Hepatic stellate cell (primary cell): ENCODE results near the gene CARMIL1.
A peak's percentile ranks its signal among the peaks of the same experiment; 100 is the strongest.

Source experiments
- DNase-seq: peaks from one replicate; pipeline ENCODE4 v3.0.0; 2011; ENCODE audit warnings: low spot score

Gene CARMIL1

DNA sequence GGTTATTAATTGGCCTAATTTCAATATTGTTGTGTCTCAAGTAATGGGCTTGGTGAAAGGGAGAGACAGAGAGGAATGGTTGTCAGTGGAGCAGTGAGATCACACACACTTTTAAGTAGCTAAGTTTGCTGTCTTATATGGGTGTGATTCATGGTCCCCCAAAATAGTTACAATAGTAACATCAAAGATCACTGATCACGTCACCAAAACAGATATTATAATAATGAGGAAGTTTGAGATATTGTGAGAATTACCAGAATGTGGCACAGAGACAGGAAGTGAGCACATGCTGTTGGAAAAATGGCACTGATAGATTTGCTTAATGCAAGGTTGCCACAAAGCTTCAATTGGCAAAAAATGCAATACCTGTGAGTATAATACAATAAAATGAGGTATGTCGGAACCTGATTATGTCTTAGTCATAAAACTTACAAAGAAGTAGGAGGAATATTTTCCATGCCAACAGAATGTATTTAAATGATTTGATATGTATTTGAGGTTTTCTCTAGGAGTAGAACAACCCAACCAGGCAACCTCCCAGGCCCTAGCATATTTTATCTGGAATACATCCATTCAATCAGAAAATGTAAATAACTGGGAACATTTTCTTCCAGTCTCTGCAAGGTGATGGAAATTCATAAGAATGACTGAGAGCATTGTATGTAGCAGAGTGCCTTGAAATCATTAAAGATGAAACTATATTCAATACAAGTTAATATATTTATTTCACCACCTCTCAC, 167.8 kb downstream of the CARMIL1 start:
- DNase-seq, result no peak

GRCh38 chr6:25447570-25447929, 168.4 kb downstream of the CARMIL1 start:
- no peak for DNase-seq

DNA sequence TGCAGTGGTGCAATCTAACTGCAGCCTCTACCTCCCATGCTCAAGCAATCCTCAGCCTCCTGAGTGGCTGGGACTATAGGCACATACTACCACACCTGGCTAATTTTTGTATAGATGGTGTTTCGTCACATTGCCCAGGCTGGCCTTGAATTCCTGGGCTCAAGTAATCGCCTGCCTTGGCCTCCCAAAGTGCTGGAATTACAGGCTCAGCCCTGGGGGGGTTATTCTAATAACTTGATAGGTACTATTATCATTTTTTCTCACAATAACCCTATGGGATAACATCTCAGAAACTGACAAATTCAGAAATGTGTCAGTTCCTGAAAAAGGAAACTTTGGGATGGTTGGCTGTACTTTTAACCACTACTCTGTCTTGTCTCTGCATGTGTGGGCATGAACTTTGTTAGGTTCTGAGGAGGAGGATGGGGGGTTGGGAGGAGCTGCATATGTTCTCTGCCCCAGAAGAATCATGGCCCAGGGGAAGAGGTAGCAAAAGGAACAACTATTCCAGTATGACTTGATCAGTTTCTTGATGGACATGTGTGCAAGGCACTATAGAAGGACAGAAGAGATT, 169.9 kb downstream of the CARMIL1 start:
- DNase-seq, result no peak

GRCh38 chr6:25449774-25450173, 170.6 kb downstream of the CARMIL1 start:
- no peak for DNase-seq

DNA sequence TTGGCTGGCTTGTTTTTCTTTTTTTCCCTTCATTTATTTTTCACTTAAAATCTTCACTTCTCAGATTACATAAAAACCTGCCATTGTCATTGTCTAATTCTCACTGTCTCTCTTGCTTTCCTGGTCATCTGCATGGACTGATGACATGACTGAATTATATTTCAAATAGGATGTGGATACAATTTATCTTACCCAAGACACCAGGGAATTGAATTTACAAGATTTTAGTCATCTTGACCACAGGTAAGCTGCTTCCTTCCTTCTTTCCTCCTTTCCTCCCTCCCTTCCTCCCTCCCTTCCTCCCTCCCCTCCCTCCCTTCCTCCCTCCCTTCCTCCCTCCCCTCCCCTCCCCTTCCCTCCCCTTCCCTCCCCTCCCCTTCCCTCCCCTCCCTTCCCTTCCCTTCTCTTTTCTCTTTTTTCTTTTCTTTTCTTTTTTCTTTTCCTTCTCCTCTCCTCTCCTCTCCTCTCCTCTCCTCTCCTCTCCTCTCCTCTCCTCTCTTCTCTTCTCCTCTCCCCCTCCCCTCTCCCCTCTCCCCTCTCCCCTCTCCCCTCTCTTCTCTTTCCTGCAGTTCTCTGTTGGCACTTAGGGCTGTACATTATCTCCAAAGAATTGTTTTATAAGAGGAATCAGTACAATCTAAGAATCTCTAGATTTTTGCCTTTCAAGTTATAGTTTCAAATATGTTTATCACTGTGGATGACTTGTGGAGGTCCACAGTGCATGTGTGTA, 171.5 kb downstream of the CARMIL1 start:
- no peak for DNase-seq

- DNase-seq, result no peak
Observed at GRCh38 chr6:25452031-25452430, 172.9 kb downstream of the CARMIL1 start.

DNA sequence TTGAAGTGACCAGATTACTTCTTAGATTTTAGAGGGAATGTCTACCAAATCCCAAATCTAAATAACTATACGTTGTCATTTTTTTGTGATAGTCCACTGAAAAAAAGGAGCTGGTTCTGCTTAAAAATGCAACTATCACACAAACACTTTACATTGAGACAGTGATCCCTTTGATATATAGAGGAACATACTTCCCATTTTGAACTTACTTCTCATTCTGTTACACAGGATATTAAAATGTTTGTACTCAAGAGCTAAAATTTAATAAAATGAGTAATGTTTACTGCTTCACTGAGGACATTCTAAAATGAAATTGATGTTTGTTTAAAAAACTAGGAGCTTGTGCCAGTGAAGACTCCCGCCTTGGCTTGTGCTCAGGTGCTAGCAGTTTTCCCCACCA, 174.1 kb downstream of the CARMIL1 start:
- DNase-seq, result no peak

DNA sequence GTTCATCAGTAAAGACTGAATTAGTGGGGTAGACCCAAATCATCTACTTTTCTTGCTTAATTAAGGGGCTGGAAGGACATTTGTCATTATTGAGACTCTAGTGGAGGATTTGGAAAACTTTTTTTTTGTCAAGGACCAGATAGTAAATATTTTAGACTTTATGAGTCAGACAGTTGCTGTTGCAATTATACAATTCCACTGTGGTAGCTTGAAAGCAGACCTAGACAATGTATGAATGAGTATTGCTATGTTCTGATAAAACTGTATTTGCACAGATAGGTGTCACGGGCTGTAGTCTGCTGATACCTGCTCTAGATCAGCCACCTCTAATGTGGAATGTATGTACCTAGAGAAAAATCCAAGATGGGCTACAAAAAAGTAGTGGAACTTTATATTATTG, 175.0 kb downstream of the CARMIL1 start:
- DNase-seq, result no peak

DNA sequence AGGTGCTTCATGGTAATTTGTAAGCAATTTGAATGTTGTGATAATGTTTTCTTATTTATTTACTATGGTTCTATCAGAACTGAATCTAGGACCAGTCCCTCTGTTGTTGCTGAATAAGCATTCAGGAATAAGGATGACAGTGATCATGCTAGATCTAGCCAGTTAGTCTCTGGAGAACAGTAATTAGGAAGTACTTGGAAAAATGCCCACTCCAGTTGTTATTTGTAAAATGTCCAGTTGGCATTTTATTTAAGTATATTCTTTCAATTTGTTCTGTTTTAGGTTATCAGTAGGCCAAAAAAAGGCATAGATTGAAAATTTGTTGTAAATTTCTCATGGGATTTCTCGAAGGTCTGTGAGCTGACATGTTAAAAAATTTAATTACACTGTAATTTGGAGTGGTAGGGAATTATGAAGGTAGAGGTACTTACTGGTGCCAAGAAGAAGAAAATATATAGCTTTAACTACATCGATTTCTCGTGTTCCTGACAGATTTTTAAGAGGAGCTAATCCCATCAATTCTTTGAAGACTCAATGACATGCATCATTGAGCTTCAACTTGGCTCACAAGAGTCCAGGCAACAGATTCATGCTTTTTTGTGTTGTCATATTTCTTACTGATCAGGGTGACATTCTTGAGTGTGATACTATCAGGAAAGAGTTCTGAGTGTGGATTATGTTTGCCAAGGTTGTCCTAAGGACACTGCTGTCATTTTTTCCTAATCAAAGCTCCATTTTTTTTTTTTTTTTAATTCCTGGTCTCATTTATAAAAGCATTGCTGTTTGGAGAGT, 177.3 kb downstream of the CARMIL1 start:
- no peak for DNase-seq

GRCh38 chr6:25457516-25457915, 178.3 kb downstream of the CARMIL1 start:
- DNase-seq, result no peak

GRCh38 chr6:25458485-25458884, 179.3 kb downstream of the CARMIL1 start:
- DNase-seq, result peak; percentile 65

DNA sequence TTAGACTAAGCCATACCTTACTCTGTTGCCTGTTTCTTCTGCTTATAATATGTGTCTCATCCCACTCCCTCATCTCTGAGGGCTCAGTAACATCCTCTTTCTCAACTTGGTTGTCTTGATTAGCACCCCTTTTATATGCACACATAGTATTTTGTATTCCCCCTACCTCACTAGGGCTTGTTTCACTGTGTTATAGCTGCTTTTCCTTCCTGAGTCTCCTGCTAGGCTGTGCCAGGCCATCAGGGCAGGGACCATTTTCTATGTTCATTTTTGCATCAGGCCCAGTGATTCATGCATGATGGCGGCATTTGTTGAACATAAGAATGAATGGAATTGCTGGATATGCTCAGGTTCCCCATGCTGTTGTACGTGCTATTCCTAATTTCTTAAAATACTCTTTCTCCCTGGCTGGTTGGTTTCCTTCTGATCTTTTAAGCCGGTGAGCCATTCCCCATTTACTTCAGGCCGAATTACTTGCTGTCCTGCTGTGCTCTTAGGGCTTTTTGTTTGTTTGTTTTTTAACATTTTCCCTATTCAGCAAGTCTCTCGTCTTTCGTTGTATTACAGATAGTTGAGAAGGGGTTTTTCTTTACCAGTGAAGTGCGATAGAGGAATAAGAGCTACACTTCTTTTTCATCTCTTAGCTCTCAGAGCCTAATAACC, 183.2 kb downstream of the CARMIL1 start:
- DNase-seq, result no peak

DNA sequence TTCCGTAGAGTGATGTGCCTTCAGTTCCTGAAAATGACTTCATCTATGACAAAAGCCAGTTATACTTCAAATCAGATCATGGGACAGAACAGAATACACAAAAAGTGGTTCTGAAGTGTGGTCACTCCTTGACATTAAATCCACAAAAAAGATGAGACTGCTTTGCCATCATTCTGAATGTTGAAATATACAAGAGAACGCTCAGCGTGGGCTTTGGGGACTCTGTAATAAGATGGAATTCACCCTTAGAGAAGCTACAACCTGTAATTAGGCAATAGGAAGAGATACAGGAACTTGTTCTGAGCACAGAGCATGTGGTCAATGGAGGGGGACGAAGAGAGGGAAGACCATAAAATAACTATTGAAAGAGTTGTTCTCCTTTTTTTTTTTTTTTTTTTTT, 184.3 kb downstream of the CARMIL1 start:
- DNase-seq, result no peak

- no peak for DNase-seq
Observed at GRCh38 chr6:25464225-25464624, 185.1 kb downstream of the CARMIL1 start.

DNA sequence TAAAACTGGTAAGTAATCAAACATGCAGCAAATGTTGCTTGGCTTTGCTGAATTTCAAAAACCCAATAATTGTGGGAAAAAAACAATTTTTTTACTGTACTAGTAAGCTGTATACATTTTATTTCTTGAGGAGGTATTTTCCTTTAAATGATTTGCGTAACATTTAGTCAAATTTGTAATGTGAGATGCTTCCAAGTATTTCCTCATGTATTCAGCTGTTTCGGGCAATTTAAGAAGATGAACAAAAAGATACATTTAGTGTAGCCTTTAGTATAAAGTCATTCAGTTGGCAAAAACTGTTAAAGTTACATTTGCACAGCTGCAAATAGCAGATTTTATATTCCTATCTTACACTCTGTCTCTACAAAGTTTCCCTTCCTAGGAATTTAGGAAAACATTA, 186.8 kb downstream of the CARMIL1 start:
- no peak for DNase-seq

DNA sequence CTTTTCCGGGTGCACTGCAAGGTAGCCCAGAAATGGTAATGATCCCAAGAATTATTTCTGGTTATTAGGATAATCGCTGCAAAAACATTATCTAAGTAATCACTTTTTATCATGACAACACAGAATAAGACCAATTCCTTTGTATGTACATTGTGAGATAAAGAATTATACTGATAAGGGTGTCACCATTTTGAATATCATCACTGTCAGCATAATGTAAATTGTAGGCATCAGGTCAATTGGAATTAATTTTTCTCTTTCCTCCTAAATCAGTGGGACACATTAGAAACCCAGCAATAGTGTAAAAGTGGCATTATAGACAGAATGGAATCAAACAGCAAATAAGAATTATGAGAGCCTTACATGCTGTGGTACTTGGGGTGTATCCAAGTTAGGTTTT, 189.7 kb downstream of the CARMIL1 start:
- DNase-seq, result no peak

DNA sequence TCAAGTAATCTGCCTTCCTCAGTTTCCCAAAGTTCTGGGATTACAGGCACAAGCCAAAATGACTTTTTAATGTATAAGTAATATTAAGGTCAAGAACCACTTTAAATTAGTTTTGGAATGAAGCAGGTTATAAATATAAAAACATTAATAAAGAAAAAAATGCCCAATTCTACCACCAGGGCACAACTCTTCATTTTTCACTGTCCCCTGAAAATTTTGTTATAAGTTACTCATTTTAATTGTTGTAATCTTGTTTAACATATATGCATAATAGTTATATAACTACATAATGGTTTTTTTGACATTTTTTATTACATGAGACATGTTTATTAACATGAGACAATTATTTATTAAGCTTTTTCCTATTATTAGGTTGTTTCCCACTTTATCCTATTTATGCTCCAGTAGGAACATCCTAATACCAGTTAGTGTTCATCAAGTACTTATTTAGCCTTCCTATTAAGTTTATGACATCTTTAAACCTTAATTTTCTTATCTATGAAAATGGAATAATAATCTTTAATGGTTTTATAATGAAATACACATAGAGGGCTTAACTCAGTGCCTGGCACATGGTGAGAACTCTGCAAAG, 190.7 kb downstream of the CARMIL1 start:
- DNase-seq, result no peak

DNA sequence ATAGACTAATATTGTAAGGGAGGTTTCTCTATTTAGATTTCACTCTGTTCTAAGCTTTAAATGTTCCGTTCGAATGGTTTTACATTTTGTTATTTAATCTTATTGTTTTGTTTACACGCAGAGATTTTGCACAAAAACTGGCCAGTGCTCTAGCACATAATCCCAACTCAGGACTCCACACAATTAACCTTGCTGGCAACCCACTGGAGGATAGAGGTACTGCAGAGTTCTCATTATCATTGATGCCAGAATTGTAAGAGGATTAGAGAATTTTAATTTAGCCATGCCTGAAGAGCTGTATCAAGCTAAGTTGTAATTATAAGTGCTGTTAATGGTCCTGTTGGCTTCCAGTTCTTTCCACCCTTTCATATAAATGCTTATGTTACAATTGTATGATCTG, 193.1 kb downstream of the CARMIL1 start:
- no peak for DNase-seq

DNA sequence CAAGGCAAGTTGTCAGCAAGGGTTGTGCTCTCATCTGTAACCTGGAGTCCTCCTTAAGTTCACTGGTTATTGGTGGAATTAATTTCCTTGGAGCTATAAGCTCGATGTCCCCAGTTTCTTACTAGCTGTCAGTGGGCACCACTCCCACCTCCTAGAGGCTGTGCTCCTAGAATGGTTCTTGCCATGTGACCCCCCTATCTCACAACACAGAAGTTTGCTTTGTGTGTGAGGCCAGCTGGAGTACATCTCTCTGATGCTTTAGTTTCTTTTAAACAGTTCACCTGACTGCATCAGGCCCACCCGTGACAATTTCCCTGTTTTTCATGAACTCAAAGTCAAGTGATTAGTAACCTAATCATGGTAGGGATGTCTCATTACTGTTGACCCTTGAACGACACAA, 193.7 kb downstream of the CARMIL1 start:
- no peak for DNase-seq

- no peak for DNase-seq
Observed at GRCh38 chr6:25473447-25473846, 194.3 kb downstream of the CARMIL1 start.

- no peak for DNase-seq
Observed at GRCh38 chr6:25476126-25476525, 197.0 kb downstream of the CARMIL1 start.
